Measurements from ENCODE around the gene VDR.

Gene VDR

GRCh38 chr12:47808574-47809365 lies 96.0 kb downstream of the VDR start:
- DNase-seq, result peak; percentile 38

- DNase-seq, result peak; percentile 63
Observed at GRCh38 chr12:47808050-47808449, 96.7 kb downstream of the VDR start.

GRCh38 chr12:47807338-47807737 lies 97.5 kb downstream of the VDR start:
- DNase-seq, result no peak

- DNase-seq, result no peak
Observed at GRCh38 chr12:47805417-47805816, 99.4 kb downstream of the VDR start.

GRCh38 chr12:47804171-47804570 lies 100.6 kb downstream of the VDR start:
- DNase-seq, result no peak

GRCh38 chr12:47803191-47803875 lies 101.5 kb downstream of the VDR start:
- DNase-seq, result no peak

- no peak for DNase-seq
Observed at GRCh38 chr12:47802312-47802711, 102.5 kb downstream of the VDR start.

- no peak for DNase-seq
Observed at GRCh38 chr12:47801904-47802246, 102.9 kb downstream of the VDR start.

GRCh38 chr12:47801170-47801903 lies 103.5 kb downstream of the VDR start:
- no peak for DNase-seq

- DNase-seq, result no peak
Observed at GRCh38 chr12:47800582-47800981, 104.2 kb downstream of the VDR start.

GRCh38 chr12:47799357-47799955 lies 105.3 kb downstream of the VDR start:
- DNase-seq, result no peak

- DNase-seq, result no peak
Observed at GRCh38 chr12:47798382-47798948, 106.3 kb downstream of the VDR start.

GRCh38 chr12:47797441-47797840 lies 107.4 kb downstream of the VDR start:
- DNase-seq, result no peak

GRCh38 chr12:47795814-47796411 lies 108.9 kb downstream of the VDR start:
- no peak for DNase-seq

- no peak for DNase-seq
Observed at GRCh38 chr12:47795121-47795813, 109.5 kb downstream of the VDR start.

- no peak for DNase-seq
Observed at GRCh38 chr12:47794679-47795078, 110.1 kb downstream of the VDR start.

- no peak for DNase-seq
Observed at GRCh38 chr12:47793015-47793681, 111.6 kb downstream of the VDR start.

- DNase-seq, result no peak
Observed at GRCh38 chr12:47791874-47792273, 112.9 kb downstream of the VDR start.
